NB4 (cell line): Measurements from ENCODE around the gene RHBDD1.
A peak's percentile ranks its signal among the peaks of the same experiment; 100 is the strongest.

Source experiments
- DNase-seq: peaks from one replicate; pipeline ENCODE4 v3.0.0; 2010; ENCODE audit warnings: low read depth
- H3K4me3 ChIP-seq: one replicate; pipeline ENCODE4 v1.5.1; 2011; ENCODE audit warnings: mild to moderate bottlenecking, low read depth, low read length, moderate library complexity
- CTCF ChIP-seq: IDR thresholded peaks from one replicate; pipeline ENCODE4 v1.5.1; 2012; ENCODE audit warnings: low read depth, low read length
- MAX ChIP-seq: IDR thresholded peaks from 2 replicates; pipeline ENCODE4 v1.6.1; 2011; ENCODE audit warnings: low read depth, low read length
- MYC ChIP-seq: IDR thresholded peaks from 2 replicates; pipeline ENCODE4 v1.6.1; 2011; ENCODE audit warnings: low read depth, low read length
- POLR2A ChIP-seq: IDR thresholded peaks from 2 replicates; pipeline ENCODE4 v1.6.1; 2011; ENCODE audit warnings: mild to moderate bottlenecking; ENCODE audit not compliant: insufficient read length; ENCODE audit errors: extremely low read depth

RHBDD1 gene

DNA sequence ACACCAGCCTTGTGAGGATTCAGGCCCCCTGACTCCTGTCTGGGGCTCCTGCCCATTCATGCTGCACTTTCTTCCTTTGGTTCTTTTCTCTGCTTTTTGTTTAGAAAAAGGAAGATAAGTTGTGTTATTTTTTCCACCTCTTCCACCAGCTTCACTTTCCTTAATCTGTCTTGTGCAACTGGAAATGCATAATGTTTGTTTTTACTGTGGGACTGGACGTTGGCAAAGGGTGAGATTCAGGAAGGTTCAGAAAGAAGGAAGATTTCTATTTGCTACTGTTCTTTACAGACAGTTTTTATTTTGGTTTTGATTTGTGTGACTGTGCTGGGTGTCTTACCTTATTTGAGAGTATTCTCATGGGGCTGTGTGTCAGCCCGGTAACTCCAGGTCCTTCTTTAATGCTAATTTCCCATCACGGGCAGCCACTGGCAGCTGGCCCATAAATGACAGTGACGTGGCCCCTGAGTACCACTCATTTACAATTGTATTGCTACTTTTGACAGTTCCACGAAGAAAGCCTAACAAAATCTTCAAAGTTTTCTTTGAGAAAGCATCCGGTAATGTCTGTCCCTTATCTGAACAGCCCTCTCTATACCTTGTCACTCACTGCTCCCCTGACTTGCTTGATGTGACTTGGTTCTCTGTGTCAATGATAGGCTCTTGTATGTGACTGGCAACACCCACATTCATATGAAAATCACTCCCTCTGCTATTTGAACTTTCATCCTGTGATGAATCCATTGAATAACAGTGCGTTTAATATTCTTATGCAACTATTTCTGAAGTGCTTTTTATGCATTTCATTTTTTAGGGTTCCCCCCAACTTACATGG lies 32.7 kb downstream of the RHBDD1 start:
- TF ChIP-seq MAX (no peak), POLR2A (no peak), MYC (no peak), CTCF (no peak)
- DNase-seq: no peak
- no peak overlapping the region for H3K4me3 ChIP-seq

DNA sequence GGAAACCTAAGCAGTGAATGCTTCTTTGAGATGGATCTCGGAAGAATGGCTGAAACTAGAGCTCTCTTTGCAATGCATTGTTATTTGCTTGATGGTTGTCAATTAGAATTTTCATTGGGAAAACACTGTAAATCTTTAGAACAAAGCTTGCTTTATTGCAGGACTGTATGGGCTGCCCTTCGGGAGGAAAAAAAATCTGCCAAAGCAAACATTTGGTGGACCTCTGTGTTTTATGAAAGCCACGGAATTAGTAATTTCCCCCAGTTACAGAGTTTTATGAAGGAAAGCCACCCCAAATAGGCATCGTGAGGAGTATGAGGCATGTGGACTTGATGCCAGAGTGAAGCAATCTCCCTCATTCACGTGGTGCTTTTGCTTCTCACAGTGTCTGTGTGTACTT lies 33.5 kb downstream of the RHBDD1 start:
- DNase-seq: no peak
- no peak overlapping the region for H3K4me3 ChIP-seq
- TF ChIP-seq POLR2A: no peak

GRCh38 chr2:226873051-226873620 lies 37.3 kb downstream of the RHBDD1 start:
- no peak for TF ChIP-seq MAX
- no peak for TF ChIP-seq CTCF
- TF ChIP-seq POLR2A: no peak
- peak; percentile 90 for DNase-seq
- H3K4me3 ChIP-seq: no peak overlapping the region

DNA sequence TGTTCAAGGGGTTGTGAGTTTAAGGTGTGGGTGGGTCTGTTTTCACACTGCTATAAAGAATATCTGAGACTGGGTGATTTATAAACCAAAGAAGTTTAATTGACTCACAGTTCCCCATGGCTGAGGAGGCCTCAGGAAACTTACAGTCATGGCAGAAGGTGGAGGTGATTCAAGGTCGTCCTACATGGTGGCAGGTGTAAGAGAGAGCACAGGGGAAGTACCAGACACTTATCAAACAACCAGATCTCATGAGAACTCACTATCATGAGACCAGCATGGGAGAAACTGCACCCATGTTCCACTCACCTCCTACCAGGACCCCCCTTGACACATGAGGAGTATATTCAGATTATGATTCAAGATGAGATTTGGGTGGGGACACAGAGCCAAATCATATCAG lies 38.0 kb downstream of the RHBDD1 start:
- DNase-seq: no peak
- TF ChIP-seq MYC (no peak), POLR2A (no peak), MAX (no peak), CTCF (no peak)

DNA sequence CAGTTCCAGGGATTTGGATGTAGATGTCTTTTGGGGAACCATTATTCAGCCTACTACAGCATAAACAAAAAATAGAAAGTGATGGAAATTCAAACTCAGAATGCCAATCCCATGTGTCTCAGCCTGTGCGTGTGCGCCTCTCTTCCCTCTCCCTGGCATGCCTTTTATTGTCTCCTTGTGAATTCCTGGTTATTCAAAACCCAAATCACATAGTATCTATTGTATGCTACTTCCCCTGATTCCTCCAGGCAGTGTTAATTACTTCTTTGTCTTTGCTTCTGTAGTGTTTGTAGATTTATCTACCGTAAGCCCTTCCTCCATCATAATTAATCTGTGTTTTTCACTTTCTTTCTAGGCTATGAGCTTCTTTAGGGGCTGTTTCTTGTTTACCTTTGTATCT lies 38.9 kb downstream of the RHBDD1 start:
- TF ChIP-seq MYC (no peak), POLR2A (no peak), MAX (no peak), CTCF (no peak)
- no peak overlapping the region for H3K4me3 ChIP-seq
- no peak for DNase-seq

More for the DNA sequence above, 38.0 kb downstream of the RHBDD1 start:
- no peak overlapping the region for H3K4me3 ChIP-seq

- no peak overlapping the region for H3K4me3 ChIP-seq
These were observed 39.8 kb downstream of the RHBDD1 start for GRCh38 chr2:226875438-226876225.

More at GRCh38 chr2:226875438-226876225, 39.8 kb downstream of the RHBDD1 start:
- no peak for TF ChIP-seq CTCF
- TF ChIP-seq MAX: no peak
- no peak for TF ChIP-seq MYC
- TF ChIP-seq POLR2A: no peak
- DNase-seq: no peak
